ENCODE data around the gene KIAA0232. TPM values are rescaled to one million over a fixed set of nuclear protein-coding genes. Genes with fewer than 3 reads are reported as not detected.
A peak's percentile ranks its signal among the peaks of the same experiment; 100 is the strongest.

The KIAA0232 gene
- total RNA-seq, 6 experiments from 2014 or later, result 12.0 to 23.8 (median 16.5) TPM

DNA sequence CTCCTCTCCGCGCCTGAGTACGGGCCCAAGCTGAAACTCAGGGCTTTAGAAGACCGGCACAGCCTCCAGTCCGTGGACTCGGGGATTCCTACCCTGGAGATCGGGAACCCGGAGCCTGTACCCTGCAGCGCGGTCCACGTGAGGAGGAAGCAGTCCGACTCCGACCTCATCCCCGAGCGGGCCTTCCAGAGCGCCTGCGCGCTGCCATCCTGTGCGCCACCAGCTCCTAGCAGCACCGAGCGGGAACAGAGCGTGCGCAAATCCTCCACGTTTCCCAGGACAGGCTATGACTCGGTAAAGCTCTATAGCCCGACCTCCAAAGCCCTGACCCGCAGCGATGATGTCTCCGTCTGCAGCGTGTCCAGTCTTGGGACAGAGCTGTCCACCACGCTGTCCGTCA, 141.0 kb downstream of the KIAA0232 start:
- intact Hi-C loops (cut with DNase I), result loop anchor here in 1 of 2 donors (10.0 kb wide), 1 partner anchor 61 kb away; no protein-coding TSS in a partner anchor
- peaks cover 0 to 92% (median 41%) of the 10 kb centered on the region in 4 donors for H3K4me1 ChIP-seq
- peak overlapping the region in 2 of 3 donors; percentile 28 to 74 for H3K27ac ChIP-seq
- DNase-seq (no peak), ATAC-seq (no peak)
- 96% methylated on average over 11 of the region's 32 CpGs for WGBS (ENCODE audit: insufficient coverage, low coverage, low lambda C conversion rate, missing lambda C conversion rate)
- H3K9me3 ChIP-seq, result no peaks in the 10 kb centered on the region
- H3K4me3 ChIP-seq, result no peak overlapping the region
- H3K36me3 ChIP-seq, result peaks cover 0 to 9% (median 6%) of the 10 kb centered on the region in 4 donors
- TF ChIP-seq, protein P1, sequence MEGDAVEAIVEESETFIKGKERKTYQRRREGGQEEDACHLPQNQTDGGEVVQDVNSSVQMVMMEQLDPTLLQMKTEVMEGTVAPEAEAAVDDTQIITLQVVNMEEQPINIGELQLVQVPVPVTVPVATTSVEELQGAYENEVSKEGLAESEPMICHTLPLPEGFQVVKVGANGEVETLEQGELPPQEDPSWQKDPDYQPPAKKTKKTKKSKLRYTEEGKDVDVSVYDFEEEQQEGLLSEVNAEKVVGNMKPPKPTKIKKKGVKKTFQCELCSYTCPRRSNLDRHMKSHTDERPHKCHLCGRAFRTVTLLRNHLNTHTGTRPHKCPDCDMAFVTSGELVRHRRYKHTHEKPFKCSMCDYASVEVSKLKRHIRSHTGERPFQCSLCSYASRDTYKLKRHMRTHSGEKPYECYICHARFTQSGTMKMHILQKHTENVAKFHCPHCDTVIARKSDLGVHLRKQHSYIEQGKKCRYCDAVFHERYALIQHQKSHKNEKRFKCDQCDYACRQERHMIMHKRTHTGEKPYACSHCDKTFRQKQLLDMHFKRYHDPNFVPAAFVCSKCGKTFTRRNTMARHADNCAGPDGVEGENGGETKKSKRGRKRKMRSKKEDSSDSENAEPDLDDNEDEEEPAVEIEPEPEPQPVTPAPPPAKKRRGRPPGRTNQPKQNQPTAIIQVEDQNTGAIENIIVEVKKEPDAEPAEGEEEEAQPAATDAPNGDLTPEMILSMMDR (IDR thresholded peaks at IDR 0.05), result no peak
- no peak for TF ChIP-seq POLR2A (IDR thresholded peaks at IDR 0.05)
- no peaks in the 10 kb centered on the region for H3K27me3 ChIP-seq

- WGBS (ENCODE audit: insufficient coverage, low coverage, low lambda C conversion rate, missing lambda C conversion rate), result no CpG with 5 or more reads among the region's 12 CpGs
- intact Hi-C loops (cut with DNase I), result loop anchor here in 1 of 2 donors (10.0 kb wide), 1 partner anchor 60 kb away; no protein-coding TSS in a partner anchor
- H3K4me1 ChIP-seq, result peaks cover 2 to 95% (median 43%) of the 10 kb centered on the region in 4 donors
- no peaks in the 10 kb centered on the region for H3K9me3 ChIP-seq
- H3K36me3 ChIP-seq, result peaks cover 0 to 9% (median 6%) of the 10 kb centered on the region in 4 donors
- no peaks in the 10 kb centered on the region for H3K27me3 ChIP-seq
- DNase-seq, result peak; percentile 67 to 91 (median 91)
- peak; percentile 59 to 81 (median 72) for ATAC-seq
- no peak for TF ChIP-seq POLR2A (IDR thresholded peaks at IDR 0.05)
- TF ChIP-seq, protein P1 (IDR thresholded peaks at IDR 0.05), result peak in 3 of 4 donors; percentile 11 to 29 (median 12)
- no peak overlapping the region for H3K4me3 ChIP-seq
- H3K27ac ChIP-seq, result peak overlapping the region in 2 of 3 donors; percentile 53 to 74
Observed at GRCh38 chr4:6924361-6924779, 141.8 kb downstream of the KIAA0232 start.

GRCh38 chr4:6925357-6925836, 142.9 kb downstream of the KIAA0232 start:
- Histone ChIP-seq H3K27me3 (no peaks in the 10 kb centered on the region), H3K4me1 (peaks cover 2 to 98% (median 49%) of the 10 kb centered on the region in 4 donors), H3K9me3 (no peaks in the 10 kb centered on the region), H3K4me3 (no peak overlapping the region), H3K27ac (peak overlapping the region in 2 of 3 donors; percentile 53 to 74), H3K36me3 (peaks cover 0 to 9% (median 6%) of the 10 kb centered on the region in 4 donors)
- 76% methylated on average over 3 of the region's 14 CpGs for WGBS (ENCODE audit: insufficient coverage, low coverage, low lambda C conversion rate, missing lambda C conversion rate)
- ATAC-seq, result no peak
- intact Hi-C loops (cut with DNase I), result loop anchor here in 1 of 2 donors (10.0 kb wide), 1 partner anchor 59 kb away; no protein-coding TSS in a partner anchor
- DNase-seq, result no peak
- TF ChIP-seq POLR2A (IDR thresholded peaks at IDR 0.05), result no peak
- TF ChIP-seq, protein P1 (IDR thresholded peaks at IDR 0.05), result no peak

GRCh38 chr4:6926081-6926480, 143.6 kb downstream of the KIAA0232 start:
- no peaks in the 10 kb centered on the region for H3K27me3 ChIP-seq
- peaks cover 2 to 98% (median 50%) of the 10 kb centered on the region in 4 donors for H3K4me1 ChIP-seq
- DNase-seq (no peak), ATAC-seq (peak in 2 of 4 donors; percentile 6 to 11)
- intact Hi-C loops (cut with DNase I), result loop anchor here in 1 of 2 donors (10.0 kb wide), 1 partner anchor 59 kb away; no protein-coding TSS in a partner anchor
- H3K36me3 ChIP-seq, result peaks cover 0 to 9% (median 6%) of the 10 kb centered on the region in 4 donors
- H3K9me3 ChIP-seq, result no peaks in the 10 kb centered on the region
- WGBS (ENCODE audit: insufficient coverage, low coverage, low lambda C conversion rate, missing lambda C conversion rate), result 58% methylated on average over 15 of the region's 19 CpGs
- TF ChIP-seq POLR2A (IDR thresholded peaks at IDR 0.05), result peak; percentile 33
- TF ChIP-seq, protein P1 (IDR thresholded peaks at IDR 0.05), result no peak
- H3K4me3 ChIP-seq, result no peak overlapping the region
- peak overlapping the region in 2 of 3 donors; percentile 53 to 74 for H3K27ac ChIP-seq

Data from right lobe of liver (tissue), 6 donors.